HG02973 (cell line): ENCODE results near the gene IER2.
"Not testable (repeated sequence)": the region's sequence is repeated elsewhere in the genome, so short reads cannot be mapped to it uniquely, and the experiment has no call there.

Experiments used
- ATAC-seq: cut with Tn5 transposase; IDR thresholded peaks from one replicate; pipeline ENCODE4 v1.9.1; 2021; ENCODE audit warnings: moderate library complexity; ENCODE audit not compliant: unreplicated experiment

The IER2 gene

GRCh38 chr19:13138171-13138915 lies 11.9 kb upstream of the IER2 start:
- no peak for ATAC-seq

- ATAC-seq, result no peak
Observed at GRCh38 chr19:13138916-13139198, 11.4 kb upstream of the IER2 start.

GRCh38 chr19:13139633-13140311 lies 10.4 kb upstream of the IER2 start:
- ATAC-seq, result no peak

GRCh38 chr19:13146763-13147563 lies 3.2 kb upstream of the IER2 start:
- ATAC-seq, result no peak

GRCh38 chr19:13149173-13149627 lies 1.0 kb upstream of the IER2 start:
- ATAC-seq, result not testable (repeated sequence)

GRCh38 chr19:13149628-13150186 lies 504 bp upstream of the IER2 start:
- ATAC-seq, result no peak

GRCh38 chr19:13150931-13151604 lies 857 bp downstream of the IER2 start:
- peak; percentile 0 for ATAC-seq

- ATAC-seq, result peak; percentile 31
Observed at GRCh38 chr19:13151605-13152355, 1.6 kb downstream of the IER2 start.

- no peak for ATAC-seq
Observed at GRCh38 chr19:13152356-13152973, 2.3 kb downstream of the IER2 start.

GRCh38 chr19:13152974-13153568 lies 2.9 kb downstream of the IER2 start:
- ATAC-seq, result no peak

- no peak for ATAC-seq
Observed at GRCh38 chr19:13153569-13154240, 3.5 kb downstream of the IER2 start.

- ATAC-seq, result no peak
Observed at GRCh38 chr19:13154241-13154778, 4.1 kb downstream of the IER2 start.

GRCh38 chr19:13154911-13155471 lies 4.8 kb downstream of the IER2 start:
- no peak for ATAC-seq

- ATAC-seq, result no peak
Observed at GRCh38 chr19:13155472-13156359, 5.5 kb downstream of the IER2 start.

- ATAC-seq, result no peak
Observed at GRCh38 chr19:13159713-13160112, 9.5 kb downstream of the IER2 start.

GRCh38 chr19:13160557-13160956 lies 10.3 kb downstream of the IER2 start:
- ATAC-seq, result no peak
